HEK293T (cell line): ENCODE data around the gene DLG5.

Experiments used
- ARNT ChIP-seq: fragments of 450-650 bp; IDR thresholded peaks from 2 replicates; pipeline ENCODE4 v1.6.1; 2017; ENCODE audit warnings: mild to moderate bottlenecking
- FOXM1 ChIP-seq: fragments of 450-650 bp; IDR thresholded peaks from 2 replicates; pipeline ENCODE4 v1.6.1; 2017; ENCODE audit warnings: mild to moderate bottlenecking, borderline replicate concordance

GRCh38 chr10:77805676-77806075 is 120.9 kb downstream of the DLG5 start:
- TF ChIP-seq FOXM1 (no peak), ARNT (no peak)
